Measurements from ENCODE around the gene DDI1.

DDI1 gene

GRCh38 chr11:104086621-104087020, 50.2 kb downstream of the DDI1 start:
- DNase-seq: no peak
